Hepatocyte (in vitro differentiated cells): ENCODE data around the gene BACH1. TPM values are rescaled to one million over a fixed set of nuclear protein-coding genes. Genes with fewer than 3 reads are reported as not detected.

Experiments used
- DNase-seq: peaks from one replicate; pipeline ENCODE4 v3.0.0-alpha.2; 2016; ENCODE audit warnings: low spot score
- H2AFZ ChIP-seq: fragments of 200-600 bp; sonication (generic); 2 replicates; pipeline ENCODE4 v1.6.0; 2016; ENCODE audit warnings: antibody characterized with exemption, mild to moderate bottlenecking
- H3K27ac ChIP-seq: fragments of 200-600 bp; sonication (generic); 2 replicates; pipeline ENCODE4 v1.5.1; 2016; ENCODE audit warnings: mild to moderate bottlenecking
- H3K27me3 ChIP-seq: fragments of 200-600 bp; sonication (generic); 2 replicates; pipeline ENCODE4 v1.6.1; 2016
- H3K36me3 ChIP-seq: fragments of 200-600 bp; sonication (generic); replicated peaks from 2 replicates; pipeline ENCODE4 v1.5.1; 2016; ENCODE audit warnings: low read depth; ENCODE audit not compliant: insufficient read depth
- H3K4me1 ChIP-seq: fragments of 200-600 bp; sonication (generic); 2 replicates; pipeline ENCODE4 v1.5.1; 2016; ENCODE audit warnings: mild to moderate bottlenecking, moderate library complexity; ENCODE audit not compliant: insufficient read depth
- H3K4me2 ChIP-seq: fragments of 200-600 bp; sonication (generic); 2 replicates; pipeline ENCODE4 v1.6.0; 2016
- H3K4me3 ChIP-seq: fragments of 200-600 bp; sonication (generic); 2 replicates; pipeline ENCODE4 v1.5.1; 2016; ENCODE audit warnings: mild to moderate bottlenecking
- H3K79me2 ChIP-seq: fragments of 200-600 bp; sonication (generic); 2 replicates; pipeline ENCODE4 v1.6.0; 2017; ENCODE audit warnings: mild to moderate bottlenecking
- H3K9me2 ChIP-seq: fragments of 200-600 bp; sonication (generic); replicated peaks from 2 replicates; pipeline ENCODE4 v1.6.0; 2017; ENCODE audit warnings: mild to moderate bottlenecking; ENCODE audit not compliant: insufficient read depth
- H3K9me3 ChIP-seq: fragments of 200-600 bp; sonication (generic); 2 replicates; pipeline ENCODE4 v1.5.1; 2016; ENCODE audit warnings: low read depth, mild to moderate bottlenecking
- H4K20me1 ChIP-seq: fragments of 200-600 bp; sonication (generic); 2 replicates; pipeline ENCODE4 v1.6.0; 2016; ENCODE audit warnings: mild to moderate bottlenecking; ENCODE audit not compliant: insufficient read depth, poor library complexity, severe bottlenecking
- CTCF ChIP-seq: fragments of 200-600 bp; sonication (generic); IDR thresholded peaks from 2 replicates; pipeline ENCODE4 v1.5.1; 2016; ENCODE audit warnings: antibody characterized with exemption, mild to moderate bottlenecking; ENCODE audit not compliant: poor library complexity
- EZH2 ChIP-seq: fragments of 200-600 bp; sonication (generic); IDR thresholded peaks from 2 replicates; pipeline ENCODE4 v1.6.1; 2016; ENCODE audit warnings: antibody characterized with exemption, mild to moderate bottlenecking, borderline replicate concordance
- EZH2phosphoT487 ChIP-seq: fragments of 200-600 bp; sonication (generic); IDR thresholded peaks from one replicate; pipeline ENCODE4 v1.6.1; 2018; ENCODE audit warnings: antibody characterized with exemption, mild to moderate bottlenecking, low read depth, moderate library complexity; ENCODE audit not compliant: unreplicated experiment, severe bottlenecking
- WGBS: methylation state at CpG from one replicate; pipeline ENCODE4 v1.1.6; 2016; ENCODE audit warnings: low lambda C conversion rate; ENCODE audit errors: missing lambda C conversion rate; 5-methylcytosine and 5-hydroxymethylcytosine counted together
- polyA plus RNA-seq: library from polyadenylated mRNA; unstranded; fragments of >200 nt; fragmentation: Nextera tagmentation; extraction: Ambion mirVana; gene quantifications from 2 replicates; pipeline ENCODE4 v1.2.1, GENCODE V29; 2016
- total RNA-seq: library from RNA; depleted of rRNA; stranded (reverse); fragments of >200 nt; gene quantifications from 2 replicates; pipeline ENCODE4 v1.2.3, GENCODE V29; 2014

The BACH1 gene
- total and polyA plus RNA-seq, 2 experiments from 2014 or later: 19.7 to 79.8 TPM

DNA sequence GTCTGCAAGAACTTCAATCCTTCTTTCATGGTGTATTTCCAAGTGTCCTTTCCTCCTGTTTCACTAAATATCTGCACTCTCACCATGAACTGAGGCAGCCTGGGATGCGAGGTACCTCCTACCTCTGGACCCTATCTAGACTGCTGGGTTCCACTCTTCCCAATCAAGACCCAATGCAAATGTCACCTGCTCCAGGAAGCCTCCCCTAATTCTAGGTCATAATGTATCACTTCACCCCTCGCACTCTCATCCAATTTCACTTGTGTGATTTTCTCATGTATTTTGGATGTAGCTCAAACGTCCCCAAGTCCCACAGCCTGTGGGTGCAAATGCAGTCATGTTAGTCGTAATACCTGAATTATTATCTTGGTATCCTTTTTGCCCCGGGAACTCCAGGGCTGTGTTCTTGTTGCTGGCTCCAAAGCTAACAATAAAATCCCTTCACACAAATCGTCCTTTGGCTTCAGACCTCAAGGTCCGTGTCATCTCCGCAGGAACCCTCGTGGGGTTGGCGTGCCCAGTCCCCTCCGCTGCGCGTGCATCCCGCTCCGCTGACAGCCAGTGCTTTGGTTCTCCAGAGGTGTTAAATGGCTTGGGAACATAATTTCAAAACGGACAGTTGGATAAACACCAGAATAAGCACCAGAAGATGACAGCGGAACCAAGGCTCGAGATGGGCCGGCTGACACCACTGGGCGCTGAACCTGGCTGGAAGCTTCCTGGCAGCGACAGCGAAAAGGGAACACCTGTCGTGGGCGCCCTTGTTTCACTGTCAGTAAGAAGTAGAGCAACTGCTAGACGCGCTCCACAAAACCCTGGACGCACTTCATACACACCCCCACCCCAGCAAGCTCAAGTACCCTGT lies 1.0 kb upstream of the BACH1 start:
- peak overlapping the region; percentile 99 for H3K27ac ChIP-seq
- peaks cover 38% of the 10 kb centered on the region for H3K79me2 ChIP-seq
- TF ChIP-seq CTCF (no peak), EZH2 (no peak), EZH2phosphoT487 (no peak)
- peaks cover 22% of the 10 kb centered on the region for H3K4me1 ChIP-seq
- no peaks in the 10 kb centered on the region for H3K27me3 ChIP-seq
- H4K20me1 ChIP-seq: peaks cover 24% of the 10 kb centered on the region
- H3K36me3 ChIP-seq: no peaks in the 10 kb centered on the region
- no peaks in the 10 kb centered on the region for H3K9me2 ChIP-seq
- H3K4me3 ChIP-seq: peak overlapping the region; percentile 70
- peak overlapping the region; percentile 91 for H3K4me2 ChIP-seq
- no peak for DNase-seq
- peak overlapping the region; percentile 81 for H2AFZ ChIP-seq
- WGBS: 81% methylated on average over 27 of the region's 27 CpGs
- H3K9me3 ChIP-seq: no peaks in the 10 kb centered on the region

GRCh38 chr21:29299046-29299915 lies 559 bp downstream of the BACH1 start:
- Histone ChIP-seq H3K4me1 (peaks cover 37% of the 10 kb centered on the region), H3K4me2 (peak overlapping the region; percentile 83), H3K36me3 (no peaks in the 10 kb centered on the region), H3K4me3 (peak overlapping the region; percentile 93), H3K9me2 (no peaks in the 10 kb centered on the region), H3K79me2 (peaks cover 53% of the 10 kb centered on the region), H3K27ac (peak overlapping the region; percentile 99), H4K20me1 (peaks cover 40% of the 10 kb centered on the region), H3K9me3 (no peaks in the 10 kb centered on the region), H3K27me3 (no peaks in the 10 kb centered on the region), H2AFZ (peak overlapping the region; percentile 56)
- peak; percentile 90 for DNase-seq
- no peak for TF ChIP-seq EZH2phosphoT487
- no peak for TF ChIP-seq EZH2
- no peak for TF ChIP-seq CTCF
- WGBS: under 1% methylated on average over 29 of the region's 75 CpGs

GRCh38 chr21:29299916-29300806 lies 1.4 kb downstream of the BACH1 start:
- 9% methylated on average over 13 of the region's 13 CpGs for WGBS

More at GRCh38 chr21:29299916-29300806, 1.4 kb downstream of the BACH1 start:
- H3K79me2 ChIP-seq: peaks cover 62% of the 10 kb centered on the region
- H3K27me3 ChIP-seq: no peaks in the 10 kb centered on the region
- no peaks in the 10 kb centered on the region for H3K9me3 ChIP-seq
- peak overlapping the region; percentile 93 for H3K4me3 ChIP-seq
- H3K4me1 ChIP-seq: peaks cover 45% of the 10 kb centered on the region
- peaks cover 49% of the 10 kb centered on the region for H4K20me1 ChIP-seq
- peak; percentile 82 for DNase-seq
- H3K27ac ChIP-seq: peak overlapping the region; percentile 99
- no peak for TF ChIP-seq EZH2
- no peak for TF ChIP-seq CTCF
- no peak for TF ChIP-seq EZH2phosphoT487
- peak overlapping the region; percentile 83 for H3K4me2 ChIP-seq
- H3K9me2 ChIP-seq: no peaks in the 10 kb centered on the region
- no peaks in the 10 kb centered on the region for H3K36me3 ChIP-seq
- H2AFZ ChIP-seq: peak overlapping the region; percentile 56
